Measurements from ENCODE around the gene OR52R1. TPM values are rescaled to one million over a fixed set of nuclear protein-coding genes. Genes with fewer than 3 reads are reported as not detected.

The OR52R1 gene
- total RNA-seq, 1 donor from 2014 or later = not detected

DNA sequence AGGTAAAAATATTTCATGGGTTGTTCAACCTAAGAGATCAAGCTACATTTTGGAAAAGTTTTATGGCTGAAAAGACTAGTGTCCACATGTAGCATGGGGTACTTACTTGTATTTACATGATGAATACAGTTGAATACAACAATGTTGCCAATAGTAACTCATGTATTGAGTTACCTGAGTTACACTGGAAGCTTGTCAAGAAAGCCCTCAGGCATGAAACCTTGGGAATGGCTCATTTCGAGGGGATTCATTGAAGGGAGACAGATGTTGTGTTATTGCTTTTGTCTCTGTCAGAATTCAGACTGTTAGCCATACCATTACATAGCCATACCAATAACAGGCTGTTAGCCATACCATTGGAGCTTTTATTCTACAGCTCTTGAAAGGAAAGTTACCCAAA lies 26.2 kb upstream of the OR52R1 start:
- Mint-ChIP-seq H3K36me3 (ENCODE audit: low read depth, unreplicated experiment) (no peaks in the 10 kb centered on the region), H3K27me3 (ENCODE audit: unreplicated experiment) (no peaks in the 10 kb centered on the region), H3K4me3 (ENCODE audit: unreplicated experiment) (no peak overlapping the region), H3K9me3 (ENCODE audit: unreplicated experiment) (no peaks in the 10 kb centered on the region), H3K27ac (ENCODE audit: unreplicated experiment) (no peak overlapping the region), H3K4me1 (ENCODE audit: unreplicated experiment) (no peaks in the 10 kb centered on the region)
- TF ChIP-seq, protein P1, sequence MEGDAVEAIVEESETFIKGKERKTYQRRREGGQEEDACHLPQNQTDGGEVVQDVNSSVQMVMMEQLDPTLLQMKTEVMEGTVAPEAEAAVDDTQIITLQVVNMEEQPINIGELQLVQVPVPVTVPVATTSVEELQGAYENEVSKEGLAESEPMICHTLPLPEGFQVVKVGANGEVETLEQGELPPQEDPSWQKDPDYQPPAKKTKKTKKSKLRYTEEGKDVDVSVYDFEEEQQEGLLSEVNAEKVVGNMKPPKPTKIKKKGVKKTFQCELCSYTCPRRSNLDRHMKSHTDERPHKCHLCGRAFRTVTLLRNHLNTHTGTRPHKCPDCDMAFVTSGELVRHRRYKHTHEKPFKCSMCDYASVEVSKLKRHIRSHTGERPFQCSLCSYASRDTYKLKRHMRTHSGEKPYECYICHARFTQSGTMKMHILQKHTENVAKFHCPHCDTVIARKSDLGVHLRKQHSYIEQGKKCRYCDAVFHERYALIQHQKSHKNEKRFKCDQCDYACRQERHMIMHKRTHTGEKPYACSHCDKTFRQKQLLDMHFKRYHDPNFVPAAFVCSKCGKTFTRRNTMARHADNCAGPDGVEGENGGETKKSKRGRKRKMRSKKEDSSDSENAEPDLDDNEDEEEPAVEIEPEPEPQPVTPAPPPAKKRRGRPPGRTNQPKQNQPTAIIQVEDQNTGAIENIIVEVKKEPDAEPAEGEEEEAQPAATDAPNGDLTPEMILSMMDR (IDR thresholded peaks at IDR 0.05; ENCODE audit: unreplicated experiment) = no peak
- DNase-seq (ENCODE audit: low spot score) = no peak

DNA sequence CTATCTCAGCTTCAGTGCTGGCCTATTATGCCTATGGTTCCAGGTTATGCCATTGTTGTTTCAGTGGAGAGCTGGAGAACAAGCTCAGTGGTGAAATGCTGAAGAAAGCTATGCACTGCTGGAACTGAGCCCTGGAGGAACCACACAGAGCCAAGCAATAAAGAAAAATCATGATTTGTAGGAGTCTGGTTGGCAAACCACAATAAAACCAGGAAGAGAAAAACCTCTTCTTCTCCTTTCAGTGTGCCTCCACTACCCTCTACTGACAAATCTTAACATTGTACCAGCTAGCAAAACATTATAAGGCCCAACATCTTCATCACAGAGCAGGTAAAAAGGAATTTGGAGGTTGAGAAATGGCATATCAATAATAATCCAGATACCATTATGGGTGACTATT lies 22.2 kb upstream of the OR52R1 start:
- Mint-ChIP-seq H3K27ac (ENCODE audit: unreplicated experiment) (no peak overlapping the region), H3K36me3 (ENCODE audit: low read depth, unreplicated experiment) (no peaks in the 10 kb centered on the region), H3K4me1 (ENCODE audit: unreplicated experiment) (no peaks in the 10 kb centered on the region), H3K9me3 (ENCODE audit: unreplicated experiment) (no peaks in the 10 kb centered on the region), H3K4me3 (ENCODE audit: unreplicated experiment) (no peak overlapping the region), H3K27me3 (ENCODE audit: unreplicated experiment) (no peaks in the 10 kb centered on the region)
- DNase-seq (ENCODE audit: low spot score) = no peak
- TF ChIP-seq, protein P1 (IDR thresholded peaks at IDR 0.05; ENCODE audit: unreplicated experiment) = no peak

DNA sequence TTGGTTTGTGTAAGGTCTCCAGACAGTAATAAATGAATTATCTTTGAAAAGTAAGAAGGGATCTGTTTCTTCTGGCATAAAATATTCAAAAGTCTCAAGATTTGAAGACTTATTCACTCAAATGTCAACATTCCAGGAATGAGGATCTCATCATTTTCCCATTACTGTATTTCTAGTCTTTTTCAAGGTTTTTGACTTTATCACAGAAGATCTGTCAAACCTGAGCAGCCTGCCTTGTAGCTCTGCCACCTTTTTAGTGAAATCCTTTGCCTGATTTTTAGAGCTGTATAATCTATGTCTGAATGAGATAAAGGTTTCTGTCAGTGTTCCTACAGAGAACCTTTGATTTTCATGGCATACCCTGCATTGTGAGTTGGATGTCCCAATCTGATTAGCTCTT lies 21.0 kb upstream of the OR52R1 start:
- TF ChIP-seq, protein P1 (IDR thresholded peaks at IDR 0.05; ENCODE audit: unreplicated experiment) = no peak
- no peaks in the 10 kb centered on the region for H3K4me1 Mint-ChIP-seq (ENCODE audit: unreplicated experiment)
- H3K9me3 Mint-ChIP-seq (ENCODE audit: unreplicated experiment) = no peaks in the 10 kb centered on the region
- no peak overlapping the region for H3K4me3 Mint-ChIP-seq (ENCODE audit: unreplicated experiment)
- DNase-seq (ENCODE audit: low spot score) = no peak
- no peaks in the 10 kb centered on the region for H3K27me3 Mint-ChIP-seq (ENCODE audit: unreplicated experiment)
- no peak overlapping the region for H3K27ac Mint-ChIP-seq (ENCODE audit: unreplicated experiment)
- H3K36me3 Mint-ChIP-seq (ENCODE audit: low read depth, unreplicated experiment) = no peaks in the 10 kb centered on the region

DNA sequence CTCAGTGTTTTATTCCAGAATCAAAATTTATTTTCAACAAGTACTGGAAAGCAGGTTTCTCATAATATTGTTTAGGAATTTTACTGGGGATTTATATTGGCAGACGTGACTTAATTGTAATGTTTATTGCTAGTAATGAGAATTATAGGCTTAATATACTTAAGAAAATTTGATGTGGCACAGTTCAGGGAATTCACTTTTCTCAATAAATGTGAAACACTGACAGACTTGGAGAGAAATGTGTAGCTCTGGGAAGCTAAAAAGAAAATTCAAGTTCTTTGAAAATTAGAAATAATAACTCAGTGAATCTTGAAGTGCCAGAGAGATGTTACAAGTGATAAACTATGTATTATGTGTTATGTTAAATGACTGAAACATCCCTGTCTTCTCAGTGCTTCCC lies 16.8 kb upstream of the OR52R1 start, which contains the start of gene OR51F2:
Gene OR51F2 (plus strand): TSS at position 301 of the 400 bp plus-strand sequence. CDS start 101 bp downstream, outside the sequence.
- DNase-seq (ENCODE audit: low spot score) = no peak
- H3K36me3 Mint-ChIP-seq (ENCODE audit: low read depth, unreplicated experiment) = no peaks in the 10 kb centered on the region
- H3K4me1 Mint-ChIP-seq (ENCODE audit: unreplicated experiment) = peaks cover 4% of the 10 kb centered on the region
- H3K27ac Mint-ChIP-seq (ENCODE audit: unreplicated experiment) = no peak within 1 kb of the TSS
- H3K9me3 Mint-ChIP-seq (ENCODE audit: unreplicated experiment) = no peaks in the 10 kb centered on the region
- H3K27me3 Mint-ChIP-seq (ENCODE audit: unreplicated experiment) = no peaks in the 10 kb centered on the region
- TF ChIP-seq, protein P1 (IDR thresholded peaks at IDR 0.05; ENCODE audit: unreplicated experiment) = no peak
- no peak within 1 kb of the TSS for H3K4me3 Mint-ChIP-seq (ENCODE audit: unreplicated experiment)

DNA sequence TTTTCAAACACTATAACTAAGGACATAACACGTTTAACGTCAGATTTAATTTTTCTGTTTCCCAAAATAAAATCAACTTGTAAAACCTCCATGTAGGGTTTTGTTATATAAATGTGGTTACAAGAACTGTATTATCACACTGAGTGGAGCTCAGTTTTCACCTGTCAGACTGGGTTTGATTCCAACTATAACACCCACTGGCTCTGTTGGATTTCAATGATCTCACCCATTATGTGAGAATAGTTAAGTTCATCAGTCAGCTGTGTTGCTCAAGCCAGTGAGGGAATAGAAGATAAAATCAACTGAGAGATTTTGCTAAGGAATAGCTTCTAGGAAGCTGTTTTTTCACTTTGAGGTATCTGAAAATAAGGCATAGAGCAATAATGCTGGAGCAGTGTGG lies 5.1 kb upstream of the OR52R1 start:
- no peaks in the 10 kb centered on the region for H3K36me3 Mint-ChIP-seq (ENCODE audit: low read depth, unreplicated experiment)
- H3K4me1 Mint-ChIP-seq (ENCODE audit: unreplicated experiment) = no peaks in the 10 kb centered on the region
- no peak overlapping the region for H3K4me3 Mint-ChIP-seq (ENCODE audit: unreplicated experiment)
- DNase-seq (ENCODE audit: low spot score) = no peak
- H3K9me3 Mint-ChIP-seq (ENCODE audit: unreplicated experiment) = no peaks in the 10 kb centered on the region
- H3K27me3 Mint-ChIP-seq (ENCODE audit: unreplicated experiment) = no peaks in the 10 kb centered on the region
- TF ChIP-seq, protein P1 (IDR thresholded peaks at IDR 0.05; ENCODE audit: unreplicated experiment) = no peak
- H3K27ac Mint-ChIP-seq (ENCODE audit: unreplicated experiment) = no peak overlapping the region

Data from endothelial cell (in vitro differentiated cells).